DMS53 (cell line): ENCODE results near the gene KRTAP5-2.

ENCODE experiments used
- DNase-seq: peaks from one replicate; lab custom pipeline; 2025; lab: John Stamatoyannopoulos, UW

KRTAP5-2 gene

DNA sequence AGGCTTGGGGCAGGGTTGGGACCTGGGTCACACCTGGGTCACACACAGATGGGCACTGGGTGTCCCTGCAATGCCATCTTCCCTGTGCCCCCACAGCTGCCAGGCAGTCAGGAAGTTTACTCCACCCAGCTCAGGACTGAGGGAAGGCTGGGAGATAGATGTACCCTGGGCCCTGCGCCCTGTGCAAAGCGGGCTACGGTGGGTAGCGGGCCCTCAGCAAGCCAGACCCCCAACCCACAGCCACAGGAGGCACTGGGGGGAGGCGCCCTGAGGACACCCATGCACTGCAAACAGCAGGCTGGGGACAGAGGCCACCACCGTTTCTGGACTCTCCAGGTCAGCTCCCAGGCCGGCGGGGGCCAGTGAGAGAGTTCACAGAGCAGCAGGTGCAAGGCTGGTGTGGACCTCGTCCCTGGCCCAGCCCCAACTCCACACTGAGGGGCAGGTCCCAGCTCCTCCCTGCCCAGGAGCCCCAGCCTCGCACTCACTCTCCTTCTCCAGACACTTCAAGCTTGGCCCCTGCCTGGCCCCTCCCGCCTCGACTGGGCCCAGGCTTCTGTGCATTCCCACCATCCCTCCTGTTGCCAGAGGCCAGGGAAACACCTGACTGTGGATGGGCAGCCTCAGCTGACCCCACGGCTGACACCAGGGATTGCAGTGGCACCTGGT, 30.9 kb downstream of the KRTAP5-2 start:
- DNase-seq: no peak

- DNase-seq: no peak
These were observed 31.6 kb downstream of the KRTAP5-2 start for GRCh38 chr11:1566381-1567051.

DNA sequence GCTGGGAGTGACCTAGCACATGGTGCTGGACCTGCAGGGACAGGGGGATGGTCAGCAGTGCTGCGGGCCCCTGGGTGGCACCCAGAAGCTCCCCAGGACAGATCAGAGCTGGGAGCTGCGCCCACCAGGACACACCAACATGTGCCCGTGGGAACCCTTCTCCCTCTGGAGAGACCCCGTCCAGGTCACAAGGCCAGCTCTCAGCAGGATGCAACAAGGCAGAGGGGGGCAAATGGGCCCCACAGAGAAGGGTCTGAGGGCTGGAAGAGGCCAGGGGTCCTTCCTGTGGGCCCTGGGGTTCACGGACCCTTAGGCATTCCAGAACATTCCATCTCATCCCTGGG, 32.2 kb downstream of the KRTAP5-2 start:
- DNase-seq: no peak

GRCh38 chr11:1565173-1565903, 32.8 kb downstream of the KRTAP5-2 start:
- no peak for DNase-seq

GRCh38 chr11:1564535-1565172, 33.4 kb downstream of the KRTAP5-2 start:
- peak; percentile 61 for DNase-seq

DNA sequence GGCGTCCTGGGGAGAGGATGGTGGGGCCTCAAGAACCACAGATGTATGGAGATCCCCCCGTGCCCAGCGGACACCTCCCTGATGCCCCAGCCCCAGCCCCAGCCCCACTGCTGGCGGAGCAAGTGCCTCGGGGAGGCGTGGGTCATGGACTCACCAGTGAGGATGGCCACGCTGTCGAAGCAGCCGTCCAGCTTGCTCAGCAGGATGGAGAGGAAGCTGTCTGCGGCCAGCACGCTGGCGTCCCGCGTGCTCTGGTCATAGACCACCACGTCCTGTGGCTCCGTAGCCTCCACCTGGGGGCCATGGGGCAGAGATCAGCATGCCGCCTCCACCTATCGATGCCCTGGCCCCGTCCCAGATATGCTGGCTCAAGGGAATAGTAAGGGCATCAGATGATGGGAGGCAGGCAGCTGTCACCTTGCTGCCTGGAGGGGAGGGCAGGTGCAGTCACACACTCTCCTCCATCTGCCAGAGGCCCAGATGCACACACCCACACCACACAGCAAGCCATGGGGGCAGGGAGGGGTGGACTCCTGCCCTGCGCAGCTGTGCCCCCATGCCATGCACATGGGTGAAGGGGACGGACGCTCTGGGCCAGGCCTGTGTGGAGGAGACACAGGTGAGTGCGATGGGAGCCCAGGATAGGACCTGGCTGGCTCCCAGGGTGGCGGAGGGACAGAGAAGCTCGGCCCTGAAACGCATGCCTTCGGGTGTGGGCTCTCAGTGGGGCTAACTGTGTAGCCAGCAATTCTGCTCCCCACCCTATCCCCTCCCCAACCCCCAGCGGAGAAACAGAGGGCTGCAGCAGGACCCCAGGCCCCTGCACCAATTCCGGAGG, 34.2 kb downstream of the KRTAP5-2 start:
- DNase-seq: peak; percentile 52

DNA sequence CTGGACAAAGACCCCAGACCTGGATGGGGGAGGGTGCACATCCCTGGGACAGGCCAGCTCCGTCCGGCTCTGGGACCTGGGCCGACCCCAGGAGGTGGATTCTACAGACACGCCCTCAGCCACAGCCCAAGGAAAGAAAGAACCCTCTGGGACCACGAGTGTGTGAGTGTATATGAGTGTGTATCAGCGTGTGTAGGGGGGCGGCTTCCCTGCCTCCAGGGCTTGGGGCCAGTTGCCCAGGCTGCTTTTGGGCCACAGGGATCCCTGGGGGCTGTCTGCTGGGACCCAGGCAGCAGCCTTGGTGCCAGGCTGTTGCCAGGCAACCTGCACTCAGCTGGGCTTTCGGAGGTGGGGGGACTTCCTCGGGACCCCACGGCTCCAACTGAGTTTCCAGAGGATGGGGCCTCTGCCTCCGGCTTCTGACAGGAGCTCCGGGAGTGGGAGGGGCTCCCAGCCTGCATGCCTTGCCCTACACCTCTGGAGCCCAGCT, 34.9 kb downstream of the KRTAP5-2 start:
- DNase-seq: no peak

GRCh38 chr11:1562469-1563148, 35.5 kb downstream of the KRTAP5-2 start:
- DNase-seq: no peak

DNA sequence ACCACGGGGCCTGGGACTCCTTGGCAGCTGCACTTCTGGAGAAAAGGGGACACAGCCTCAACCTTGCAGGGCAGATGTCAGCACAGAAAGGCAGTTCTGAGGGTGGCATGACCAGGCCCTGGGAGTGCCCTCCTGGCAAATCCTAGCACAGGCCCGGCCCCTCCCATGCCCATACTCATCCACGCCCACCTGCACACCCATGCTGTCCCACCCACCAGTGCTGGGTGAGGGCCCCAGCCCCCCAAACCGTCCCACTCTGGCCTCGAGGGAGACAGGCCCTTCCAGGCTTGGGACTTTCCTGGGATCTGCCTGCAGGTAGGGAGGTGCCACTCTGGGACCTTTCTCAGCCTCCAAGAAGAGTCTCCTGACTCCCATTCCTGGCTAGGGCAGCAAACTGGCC, 36.1 kb downstream of the KRTAP5-2 start:
- no peak for DNase-seq

- DNase-seq: no peak
These were observed 36.8 kb downstream of the KRTAP5-2 start for GRCh38 chr11:1561266-1561665.

DNA sequence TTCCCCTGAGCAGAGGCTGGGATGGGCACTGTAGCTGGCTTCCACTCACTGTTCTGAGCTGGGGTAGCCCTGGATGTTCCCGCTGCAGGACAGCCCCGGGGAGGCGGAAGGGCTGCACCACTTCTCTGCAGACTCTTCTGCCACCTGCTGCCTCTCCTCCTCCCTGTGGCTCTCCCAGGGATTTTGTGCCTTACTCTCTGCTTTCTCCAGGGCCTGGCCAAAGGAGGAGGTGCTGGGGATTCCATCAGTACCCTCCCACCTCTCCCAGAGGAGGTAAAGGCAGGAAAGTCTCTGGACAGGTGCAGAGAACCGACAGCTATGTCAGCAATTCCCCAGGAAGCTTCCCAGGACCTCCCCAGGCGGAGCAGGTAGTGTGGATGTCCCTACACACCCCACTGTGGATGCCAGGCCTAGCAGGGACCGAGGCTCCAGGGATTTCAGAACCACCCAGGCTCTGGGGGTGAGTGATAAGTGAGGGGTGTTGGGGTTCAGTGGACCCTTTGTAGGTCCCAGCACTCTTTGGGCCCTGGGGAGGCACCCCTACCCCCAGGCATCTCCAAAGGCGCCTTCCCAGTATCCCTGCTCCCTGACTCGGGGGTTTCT, 37.3 kb downstream of the KRTAP5-2 start:
- peak; percentile 43 for DNase-seq

- DNase-seq: no peak
These were observed 38.0 kb downstream of the KRTAP5-2 start for GRCh38 chr11:1560002-1560648.

- DNase-seq: peak; percentile 91
These were observed 38.8 kb downstream of the KRTAP5-2 start for GRCh38 chr11:1559111-1559951.

GRCh38 chr11:1558775-1559110, 39.4 kb downstream of the KRTAP5-2 start:
- DNase-seq: no peak

DNA sequence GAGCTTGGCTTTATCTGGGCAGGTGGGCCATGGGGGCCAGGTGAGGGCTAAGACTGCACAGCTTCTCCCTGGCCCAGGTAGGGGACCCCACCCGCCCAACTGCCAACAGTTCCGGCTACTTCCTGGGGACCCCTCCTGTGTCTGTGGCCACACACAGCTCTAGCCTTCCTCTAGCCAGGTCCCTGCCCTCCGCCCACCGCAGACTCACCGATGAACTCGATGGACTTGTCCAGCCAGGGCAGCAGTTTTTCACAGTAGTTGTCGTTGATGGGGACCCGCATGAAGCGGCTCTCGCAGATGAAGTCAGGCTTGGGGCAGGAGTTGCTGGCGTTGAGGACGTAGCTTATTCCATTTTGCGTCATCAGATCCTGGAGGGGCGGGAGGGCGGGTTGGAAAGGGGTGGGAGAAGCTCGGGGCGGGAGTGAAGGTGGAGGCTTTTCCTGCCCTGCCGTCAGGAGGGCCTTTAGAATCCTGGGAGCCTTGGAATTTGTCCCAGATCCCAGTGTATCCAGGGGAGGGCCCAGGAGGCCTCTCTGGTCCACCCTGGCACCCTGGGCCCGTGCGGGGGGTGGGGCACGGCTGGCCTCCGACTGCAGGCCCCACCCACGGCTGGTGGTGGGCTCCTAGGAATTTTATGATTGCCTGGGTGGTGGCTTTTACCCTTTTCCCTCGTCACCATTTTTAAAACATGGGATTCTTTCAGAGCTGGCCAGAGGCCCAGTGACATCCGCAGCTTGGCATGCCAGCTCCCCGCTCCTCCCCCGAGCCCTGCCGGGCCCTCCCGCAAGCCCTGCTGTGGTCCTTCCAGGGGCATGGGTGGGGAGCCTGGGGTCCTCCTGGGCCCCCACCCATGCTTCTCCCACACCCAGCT, 40.0 kb downstream of the KRTAP5-2 start:
- DNase-seq: no peak

- DNase-seq: no peak
These were observed 40.8 kb downstream of the KRTAP5-2 start for GRCh38 chr11:1557051-1557884.

DNA sequence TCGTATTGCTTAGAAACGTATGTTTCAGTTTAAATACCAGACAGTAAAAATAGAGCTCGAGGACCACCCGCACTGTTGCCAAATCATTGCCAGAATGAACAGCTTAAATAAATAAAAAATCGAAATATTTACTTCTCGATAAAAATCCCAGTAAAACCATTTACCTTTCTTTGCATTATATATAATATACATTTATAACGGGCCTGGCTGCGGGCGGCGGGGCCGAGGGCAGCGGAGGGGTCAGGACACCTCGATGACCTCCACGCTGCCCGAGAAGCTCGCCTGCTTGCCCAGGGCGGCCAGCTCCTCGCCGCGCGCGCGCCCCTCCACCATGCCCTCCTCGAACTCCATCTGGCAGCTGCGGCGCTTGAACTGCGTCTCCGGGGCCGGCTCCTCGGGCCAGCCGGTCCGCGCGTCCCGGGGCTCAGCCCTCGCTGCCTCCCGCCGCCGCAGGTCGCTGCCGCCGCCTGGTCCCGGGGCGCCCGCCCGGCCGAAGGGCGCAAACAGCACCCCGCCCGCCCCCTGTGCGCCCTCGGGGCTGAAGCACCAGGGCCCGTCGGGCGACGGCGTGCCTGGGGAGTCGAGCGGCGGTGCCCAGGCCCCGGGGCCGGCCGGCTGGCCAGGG, 41.7 kb downstream of the KRTAP5-2 start:
- no peak for DNase-seq
